Left lung (tissue), 10 donors: ENCODE data around the gene CNNM4. TPM values are rescaled to one million over a fixed set of nuclear protein-coding genes. Genes with fewer than 3 reads are reported as not detected.

Experiments
- ATAC-seq: fragments of 200-7000 bp; cut with Tn5 transposase; one replicate; pipeline ENCODE4 v1.9.1; 2020; ENCODE audit warnings: moderate library complexity
- DNase-seq, 4 donors: peaks; one replicate each; pipeline ENCODE4 v3.0.0-alpha.2; 2013 to 2020
- H3K27ac ChIP-seq, 2 donors: fragments of 200-600 bp; sonication (generic) in 1 of 2; one replicate each; pipeline versions ENCODE4 v1.5.0 to v1.8.0; 2020 to 2021
- H3K27me3 ChIP-seq, 2 donors: fragments of 200-600 bp; sonication (generic) in 1 of 2; one replicate each; pipeline versions ENCODE4 v1.5.0 to v1.8.0; 2020 to 2021
- H3K36me3 ChIP-seq, 2 donors: fragments of 200-600 bp; sonication (generic) in 1 of 2; one replicate each; pipeline versions ENCODE4 v1.5.0 to v1.8.0; 2020 to 2021
- H3K4me1 ChIP-seq, 2 donors: fragments of 200-600 bp; one replicate each; pipeline ENCODE4 v1.8.0; 2021
- H3K4me3 ChIP-seq, 2 donors: fragments of 200-600 bp; sonication (generic) in 1 of 2; one replicate each; pipeline versions ENCODE4 v1.5.0 to v1.8.0; 2020 to 2021; ENCODE audit warnings: mild to moderate bottlenecking in 1 of 2
- H3K9me3 ChIP-seq, 2 donors: fragments of 200-600 bp; sonication (generic) in 1 of 2; one replicate each; pipeline versions ENCODE4 v1.5.0 to v1.8.0; 2020 to 2021
- CTCF ChIP-seq, 2 donors: fragments of 200-600 bp; sonication (generic) in 1 of 2; IDR thresholded peaks; one replicate each; pipeline versions ENCODE4 v1.5.0 to v1.8.0; 2021; ENCODE audit warnings: antibody characterized with exemption in 2 of 2
- intact Hi-C, 2 donors: fragments of 100-400 bp; cut with DNase I; formaldehyde crosslinking; loops; one replicate each; pipeline versions ENCODE4 v1.11.2 to v1.14.2; 2022
- polyA plus RNA-seq, 6 donors: library from polyadenylated mRNA; unstranded; fragments of 120-200 nt; gene quantifications; one replicate each; pipeline ENCODE4 v1.2.1, GENCODE V29; 2013; ENCODE audit not compliant: insufficient read length in 6 of 6
- total RNA-seq, 2 donors: library from RNA; stranded (reverse); fragmentation: NEBNext Ultra II Directional; extraction: Animal tissue kit (Norgen Biotek cat#: 25700); gene quantifications; one replicate each; pipeline ENCODE4 v1.2.1, GENCODE V29; 2021
- donor health status: DM: no; HTN: yes; CAD: no.
- donor health status: DM: no; HTN: no; CAD: no.

The CNNM4 gene
- total and polyA plus RNA-seq, 8 donors: 14.1 to 22.8 (median 16.7) TPM

GRCh38 chr2:96807127-96807471 is 46.4 kb downstream of the CNNM4 start:
- Histone ChIP-seq H3K4me3 (no peak overlapping the region), H3K27ac (peak overlapping the region in 1 of 2 donors; percentile 33), H3K27me3 (no peaks in the 10 kb centered on the region), H3K9me3 (no peaks in the 10 kb centered on the region), H3K4me1 (no peaks in the 10 kb centered on the region), H3K36me3 (peaks cover 0 to 21% of the 10 kb centered on the region in 2 donors)
- intact Hi-C loops: no loop called here
- no peak for ATAC-seq
- DNase-seq: peak in 1 of 4 donors; percentile 29
- no peak for TF ChIP-seq CTCF (IDR thresholded peaks at IDR 0.05)

GRCh38 chr2:96808176-96808837 is 47.6 kb downstream of the CNNM4 start:
- Histone ChIP-seq H3K4me3 (no peak overlapping the region), H3K27me3 (no peaks in the 10 kb centered on the region), H3K36me3 (peaks cover 0 to 21% of the 10 kb centered on the region in 2 donors), H3K4me1 (no peaks in the 10 kb centered on the region), H3K27ac (no peak overlapping the region), H3K9me3 (no peaks in the 10 kb centered on the region)
- no peak for TF ChIP-seq CTCF (IDR thresholded peaks at IDR 0.05)
- ATAC-seq: no peak
- peak in 1 of 4 donors; percentile 39 for DNase-seq
- intact Hi-C loops: no loop called here

GRCh38 chr2:96809216-96809882 is 48.6 kb downstream of the CNNM4 start:
- Histone ChIP-seq H3K27ac (no peak overlapping the region), H3K4me3 (no peak overlapping the region), H3K36me3 (peaks cover 0 to 21% of the 10 kb centered on the region in 2 donors), H3K4me1 (no peaks in the 10 kb centered on the region), H3K27me3 (no peaks in the 10 kb centered on the region), H3K9me3 (no peaks in the 10 kb centered on the region)
- ATAC-seq: no peak
- peak in 1 of 4 donors; percentile 49 for DNase-seq
- intact Hi-C loops: no loop called here
- no peak for TF ChIP-seq CTCF (IDR thresholded peaks at IDR 0.05)

- TF ChIP-seq CTCF (IDR thresholded peaks at IDR 0.05): no peak
- peaks cover 0 to 21% of the 10 kb centered on the region in 2 donors for H3K36me3 ChIP-seq
- H3K4me1 ChIP-seq: peaks cover 2 to 3% of the 10 kb centered on the region in 2 donors
- H3K4me3 ChIP-seq: no peak overlapping the region
- ATAC-seq (no peak), DNase-seq (peak in 1 of 4 donors; percentile 24)
- H3K27me3 ChIP-seq: no peaks in the 10 kb centered on the region
- intact Hi-C loops: no loop called here
- no peaks in the 10 kb centered on the region for H3K9me3 ChIP-seq
- H3K27ac ChIP-seq: no peak overlapping the region
Observed at GRCh38 chr2:96809951-96810782, 49.5 kb downstream of the CNNM4 start.

GRCh38 chr2:96810783-96811192 is 50.1 kb downstream of the CNNM4 start:
- Histone ChIP-seq H3K36me3 (peaks cover 0 to 21% of the 10 kb centered on the region in 2 donors), H3K4me3 (no peak overlapping the region), H3K4me1 (peaks cover 5 to 8% of the 10 kb centered on the region in 2 donors), H3K27me3 (no peaks in the 10 kb centered on the region), H3K27ac (no peak overlapping the region), H3K9me3 (no peaks in the 10 kb centered on the region)
- intact Hi-C loops: no loop called here
- DNase-seq (peak in 1 of 4 donors; percentile 16), ATAC-seq (no peak)
- no peak for TF ChIP-seq CTCF (IDR thresholded peaks at IDR 0.05)
